Ascending aorta (tissue), 2 donors: ENCODE data around the gene CLEC18B. TPM values are rescaled to one million over a fixed set of nuclear protein-coding genes. Genes with fewer than 3 reads are reported as not detected.
A peak's percentile ranks its signal among the peaks of the same experiment; 100 is the strongest.
"Not testable (repeated sequence)": the region's sequence is repeated elsewhere in the genome, so short reads cannot be mapped to it uniquely, and the experiment has no call there.

Experiments
- DNase-seq, 2 donors: peaks; one replicate each; pipeline ENCODE4 v3.0.0-alpha.2; 2019; ENCODE audit warnings: low spot score in 2 of 2
- H3K27ac ChIP-seq, 2 donors: fragments of 200-600 bp; sonication (generic); one replicate each; pipeline ENCODE4 v1.5.1; 2016 to 2017; ENCODE audit warnings: mild to moderate bottlenecking in 1 of 2
- H3K27me3 ChIP-seq: fragments of 200-600 bp; sonication (generic); one replicate; pipeline ENCODE4 v1.5.1; 2017
- H3K36me3 ChIP-seq, 2 donors: fragments of 200-600 bp; sonication (generic); one replicate each; pipeline ENCODE4 v1.5.1; 2016
- H3K4me1 ChIP-seq, 2 donors: fragments of 200-600 bp; sonication (generic); one replicate each; pipeline ENCODE4 v1.5.1; 2016 to 2017; ENCODE audit warnings: mild to moderate bottlenecking in 1 of 2
- H3K4me3 ChIP-seq, 2 donors: fragments of 200-600 bp; sonication (generic); one replicate each; pipeline ENCODE4 v1.5.1; 2016 to 2017; ENCODE audit warnings: mild to moderate bottlenecking in 1 of 2
- H3K9me3 ChIP-seq, 2 donors: fragments of 200-600 bp; sonication (generic); one replicate each; pipeline ENCODE4 v1.5.1; 2016
- intact Hi-C: fragments of 100-400 bp; cut with DNase I; formaldehyde crosslinking; loops from one replicate; pipeline ENCODE4 v1.15.1; 2023
- total RNA-seq: library from RNA; depleted of rRNA; stranded (reverse); fragments of >200 nt; gene quantifications from one replicate; pipeline ENCODE4 v1.1.0, GENCODE V29; 2016
- TF ChIP-seq, protein P1 (sequence below), 3 experiments: fragments of 200-600 bp in 2 of 3; fragments of 450-650 bp in 1 of 3; sonication (generic) in 2 of 3; IDR thresholded peaks; one replicate each; pipeline ENCODE4 v1.5.1; 2016 to 2019; ENCODE audit warnings: antibody characterized with exemption in 3 of 3, mild to moderate bottlenecking in 1 of 3, moderate library complexity in 1 of 3

CLEC18B gene
- total RNA-seq, 1 donor from 2014 or later = not detected

DNA sequence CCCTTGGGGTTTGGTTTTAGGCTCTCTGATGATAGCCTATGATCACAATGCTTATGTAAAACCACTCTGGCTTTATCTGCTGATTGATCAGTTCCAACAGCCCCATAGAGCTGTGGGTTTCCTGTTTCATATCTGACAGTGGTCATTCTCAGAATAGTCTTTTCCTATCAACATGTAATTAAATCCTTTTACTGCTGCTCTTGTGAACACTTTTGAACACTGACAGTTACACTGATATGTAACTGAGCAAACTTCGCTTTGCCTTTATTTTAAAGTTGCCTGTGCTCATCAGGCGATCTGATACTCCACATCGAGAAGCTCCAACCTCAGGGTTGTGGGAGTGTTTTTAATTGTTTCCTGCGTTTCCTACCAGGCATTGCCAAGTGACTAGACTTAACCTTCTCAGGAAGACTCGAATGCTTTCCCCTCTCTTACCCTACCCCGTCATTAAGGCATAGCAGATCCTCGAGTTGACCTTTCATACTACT is 17.3 kb upstream of the CLEC18B start:
- Histone ChIP-seq H3K4me3 (no peak overlapping the region), H3K9me3 (no peaks in the 10 kb centered on the region), H3K27ac (no peak overlapping the region), H3K27me3 (no peaks in the 10 kb centered on the region), H3K36me3 (no peaks in the 10 kb centered on the region), H3K4me1 (no peaks in the 10 kb centered on the region)
- TF ChIP-seq, protein P1, sequence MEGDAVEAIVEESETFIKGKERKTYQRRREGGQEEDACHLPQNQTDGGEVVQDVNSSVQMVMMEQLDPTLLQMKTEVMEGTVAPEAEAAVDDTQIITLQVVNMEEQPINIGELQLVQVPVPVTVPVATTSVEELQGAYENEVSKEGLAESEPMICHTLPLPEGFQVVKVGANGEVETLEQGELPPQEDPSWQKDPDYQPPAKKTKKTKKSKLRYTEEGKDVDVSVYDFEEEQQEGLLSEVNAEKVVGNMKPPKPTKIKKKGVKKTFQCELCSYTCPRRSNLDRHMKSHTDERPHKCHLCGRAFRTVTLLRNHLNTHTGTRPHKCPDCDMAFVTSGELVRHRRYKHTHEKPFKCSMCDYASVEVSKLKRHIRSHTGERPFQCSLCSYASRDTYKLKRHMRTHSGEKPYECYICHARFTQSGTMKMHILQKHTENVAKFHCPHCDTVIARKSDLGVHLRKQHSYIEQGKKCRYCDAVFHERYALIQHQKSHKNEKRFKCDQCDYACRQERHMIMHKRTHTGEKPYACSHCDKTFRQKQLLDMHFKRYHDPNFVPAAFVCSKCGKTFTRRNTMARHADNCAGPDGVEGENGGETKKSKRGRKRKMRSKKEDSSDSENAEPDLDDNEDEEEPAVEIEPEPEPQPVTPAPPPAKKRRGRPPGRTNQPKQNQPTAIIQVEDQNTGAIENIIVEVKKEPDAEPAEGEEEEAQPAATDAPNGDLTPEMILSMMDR (IDR thresholded peaks at IDR 0.05) = no peak
- intact Hi-C loops = no loop called here
- no peak for DNase-seq

DNA sequence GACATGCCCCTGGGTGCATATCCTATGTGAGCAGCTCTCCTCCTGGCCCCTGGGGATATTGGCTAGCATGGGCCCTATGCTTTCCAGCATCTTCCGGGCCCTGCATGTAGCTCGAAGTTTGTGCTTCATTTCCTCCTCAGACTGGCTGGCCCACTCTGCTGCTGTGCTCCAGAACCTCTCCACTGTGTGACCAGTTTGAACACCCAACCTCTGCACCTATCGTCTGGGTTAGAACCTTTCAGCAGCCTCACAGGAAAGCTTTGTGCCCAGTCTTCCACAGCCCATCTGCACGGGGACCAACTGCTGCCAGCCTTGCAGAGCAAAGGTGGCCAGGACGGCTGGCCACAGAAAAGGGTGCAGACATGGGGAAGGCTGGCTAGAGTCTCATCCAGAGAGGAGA is 10.2 kb upstream of the CLEC18B start:
- no peak for DNase-seq
- H3K9me3 ChIP-seq = no peaks in the 10 kb centered on the region
- no peak overlapping the region for H3K27ac ChIP-seq
- intact Hi-C loops = loop anchor here (5.0 kb wide), 1 partner anchor 119 kb away; no protein-coding TSS in a partner anchor
- no peak overlapping the region for H3K4me3 ChIP-seq
- TF ChIP-seq, protein P1 (IDR thresholded peaks at IDR 0.05) = no peak
- H3K4me1 ChIP-seq = no peaks in the 10 kb centered on the region
- no peaks in the 10 kb centered on the region for H3K27me3 ChIP-seq
- H3K36me3 ChIP-seq = no peaks in the 10 kb centered on the region

DNA sequence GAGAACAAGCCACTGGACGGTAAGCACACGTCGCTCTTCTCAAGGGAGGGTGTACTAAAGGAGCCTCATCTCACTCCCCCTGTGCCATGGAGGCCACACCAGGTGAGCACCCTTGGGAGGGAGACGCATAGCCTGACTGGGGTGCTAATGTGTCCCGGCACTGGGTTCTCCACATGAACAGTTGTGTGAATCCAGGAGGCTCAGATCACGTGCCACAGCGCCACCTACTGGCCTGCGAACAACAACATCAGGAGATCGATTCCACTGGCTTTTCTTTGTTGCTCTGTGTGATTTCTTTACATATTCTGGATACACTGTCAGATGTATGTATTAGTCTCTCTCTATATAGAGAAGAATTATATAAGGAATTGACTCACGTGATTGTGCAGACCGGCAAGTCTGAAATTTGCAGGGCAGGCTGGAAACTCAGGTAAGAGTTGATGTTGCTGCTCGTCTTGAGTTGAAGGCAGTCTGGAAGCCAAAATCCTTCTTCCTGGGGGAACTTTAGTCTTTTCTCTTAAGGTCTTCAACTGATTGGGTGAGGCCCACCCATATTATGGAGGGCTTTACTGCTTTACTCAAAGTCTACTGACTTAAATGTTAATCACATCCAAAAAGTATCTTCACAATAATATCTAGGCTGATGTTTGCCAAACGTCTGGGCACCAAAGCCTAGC is 8.9 kb upstream of the CLEC18B start:
- not testable (repeated sequence) for H3K9me3 ChIP-seq, H3K27me3 ChIP-seq, H3K4me1 ChIP-seq, H3K36me3 ChIP-seq, H3K27ac ChIP-seq, H3K4me3 ChIP-seq
- peak in 1 of 2 donors; percentile 71 for DNase-seq
- TF ChIP-seq, protein P1 (IDR thresholded peaks at IDR 0.05) = peak; percentile 71 to 74 (median 72)
- intact Hi-C loops = loop anchor here (5.0 kb wide), 1 partner anchor 118 kb away; no protein-coding TSS in a partner anchor

DNA sequence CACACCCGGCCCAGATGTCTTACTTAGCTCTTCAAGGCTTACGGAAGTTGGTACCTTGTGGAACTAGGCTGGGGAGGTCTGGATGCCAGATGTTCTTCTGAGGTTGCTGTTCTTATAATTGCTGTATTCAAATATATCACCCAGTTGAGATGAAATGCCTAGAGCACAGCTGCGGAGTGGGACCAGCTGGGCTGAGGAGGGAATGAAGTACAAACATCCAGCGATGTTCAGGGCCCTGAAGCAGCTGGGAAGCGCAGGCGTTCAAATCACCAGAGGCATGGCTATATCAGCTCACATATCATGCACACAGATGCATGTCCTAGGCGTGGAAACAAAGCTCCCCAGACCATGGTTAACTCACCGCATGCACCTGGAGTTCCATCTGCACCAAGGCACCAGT is 7.2 kb upstream of the CLEC18B start:
- DNase-seq, H3K27me3 ChIP-seq, intact Hi-C loops, H3K27ac ChIP-seq, H3K9me3 ChIP-seq, H3K4me3 ChIP-seq, H3K4me1 ChIP-seq, H3K36me3 ChIP-seq: not testable (repeated sequence)

DNA sequence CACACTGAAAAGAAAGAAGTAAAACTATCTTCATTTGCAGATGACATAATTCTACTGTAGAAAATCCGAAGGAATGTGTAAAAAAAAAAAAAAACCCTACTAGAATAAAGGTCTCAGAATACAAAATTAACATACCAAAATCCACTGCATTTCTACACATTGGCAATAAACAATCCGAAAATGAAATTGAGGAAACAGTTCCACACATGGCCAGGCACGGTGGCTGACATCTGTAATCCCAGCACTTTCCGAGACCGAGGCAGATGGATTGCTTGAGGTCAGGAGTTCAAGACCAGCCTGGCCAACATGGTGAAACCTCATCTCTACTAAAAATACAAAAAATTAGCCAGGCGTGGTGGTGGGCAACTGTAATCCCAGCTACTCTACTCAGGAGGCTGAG is 4.5 kb upstream of the CLEC18B start:
- H3K27ac ChIP-seq, H3K4me3 ChIP-seq, H3K4me1 ChIP-seq, DNase-seq, H3K27me3 ChIP-seq, H3K36me3 ChIP-seq, H3K9me3 ChIP-seq, intact Hi-C loops: not testable (repeated sequence)

DNA sequence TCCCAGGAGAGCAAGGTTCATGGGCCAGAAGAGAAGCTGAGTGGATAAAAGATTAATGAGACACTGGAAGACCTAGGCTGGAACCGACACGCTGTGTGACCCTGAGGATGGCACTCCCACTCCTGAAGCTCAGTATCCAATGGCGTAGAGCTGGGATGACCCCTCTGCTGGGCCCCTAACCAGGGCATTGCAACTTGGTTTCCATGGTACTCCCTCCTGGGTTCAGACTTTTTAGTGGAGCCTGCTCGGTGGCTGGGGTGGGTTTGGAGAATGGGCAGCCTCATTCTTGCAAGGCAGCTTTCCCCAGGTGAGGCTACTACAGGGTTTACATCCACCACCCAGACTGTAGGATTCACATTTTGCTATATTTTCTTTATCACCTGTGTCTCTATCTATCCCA is 2.4 kb upstream of the CLEC18B start:
- H3K27me3 ChIP-seq, H3K4me3 ChIP-seq, H3K9me3 ChIP-seq, H3K4me1 ChIP-seq, H3K27ac ChIP-seq, DNase-seq, intact Hi-C loops, H3K36me3 ChIP-seq: not testable (repeated sequence)

DNA sequence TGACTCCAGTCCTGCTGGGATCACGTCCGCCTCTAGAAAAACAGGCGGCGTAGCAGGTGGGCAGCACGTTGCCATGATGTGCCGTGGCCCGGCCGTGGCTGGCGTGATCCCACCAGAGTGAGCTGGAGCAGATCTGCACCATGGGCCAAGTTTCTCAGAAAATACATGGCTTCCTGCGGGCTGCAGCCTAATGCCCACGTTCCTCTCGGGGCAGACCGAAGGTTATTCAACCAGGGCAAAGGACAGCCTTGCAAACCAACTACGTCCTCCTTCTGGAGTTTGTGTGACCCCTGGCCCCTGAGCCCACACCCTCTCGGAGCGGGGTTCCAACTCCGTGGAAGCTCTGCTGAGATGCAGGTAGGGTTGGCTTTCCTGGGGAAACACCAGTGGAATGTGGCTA is 808 bp upstream of the CLEC18B start:
- intact Hi-C loops, H3K4me3 ChIP-seq, H3K9me3 ChIP-seq, H3K27ac ChIP-seq, H3K36me3 ChIP-seq, H3K27me3 ChIP-seq, H3K4me1 ChIP-seq, DNase-seq: not testable (repeated sequence)

DNA sequence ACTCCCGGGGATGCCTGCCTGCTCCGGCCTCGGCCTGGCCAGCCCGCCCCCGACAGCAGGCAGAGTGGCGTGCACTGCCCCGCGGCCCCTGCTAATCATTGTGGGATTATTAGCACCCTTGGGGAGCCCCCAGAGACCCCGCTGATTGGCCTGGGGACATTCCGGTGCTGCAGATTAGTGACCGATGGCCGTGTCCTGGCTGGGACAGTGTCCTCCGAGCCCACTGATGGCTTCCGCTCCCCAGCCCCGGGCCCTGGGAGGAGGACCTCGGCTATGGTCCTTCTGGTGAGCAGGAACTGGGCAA is 156 bp upstream of the CLEC18B start:
- H3K4me3 ChIP-seq, H3K36me3 ChIP-seq, H3K9me3 ChIP-seq, intact Hi-C loops, H3K27me3 ChIP-seq, H3K4me1 ChIP-seq, H3K27ac ChIP-seq, DNase-seq: not testable (repeated sequence)

DNA sequence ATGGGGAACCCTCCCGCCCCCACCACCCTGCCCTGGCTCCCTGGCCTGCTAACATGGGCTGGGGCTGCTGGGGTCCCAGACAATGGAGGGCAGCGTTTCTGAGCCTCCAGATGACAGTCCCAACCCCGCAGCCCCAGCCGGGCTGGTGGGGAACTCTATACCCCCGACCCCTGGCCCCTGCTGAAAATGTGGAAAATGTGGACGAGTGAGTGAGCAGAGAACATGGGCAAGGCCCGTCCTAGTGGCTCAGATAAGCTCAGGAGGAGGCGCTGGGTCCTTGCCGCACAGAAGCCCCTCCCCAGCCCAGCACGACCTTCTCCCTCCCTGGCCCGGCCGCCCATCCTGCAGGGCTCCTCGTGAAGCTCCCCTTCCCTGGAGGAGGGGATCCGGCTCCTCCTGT is 1.5 kb downstream of the CLEC18B start:
- H3K27me3 ChIP-seq, intact Hi-C loops, H3K27ac ChIP-seq, H3K36me3 ChIP-seq, H3K4me3 ChIP-seq, DNase-seq, H3K9me3 ChIP-seq, H3K4me1 ChIP-seq: not testable (repeated sequence)

DNA sequence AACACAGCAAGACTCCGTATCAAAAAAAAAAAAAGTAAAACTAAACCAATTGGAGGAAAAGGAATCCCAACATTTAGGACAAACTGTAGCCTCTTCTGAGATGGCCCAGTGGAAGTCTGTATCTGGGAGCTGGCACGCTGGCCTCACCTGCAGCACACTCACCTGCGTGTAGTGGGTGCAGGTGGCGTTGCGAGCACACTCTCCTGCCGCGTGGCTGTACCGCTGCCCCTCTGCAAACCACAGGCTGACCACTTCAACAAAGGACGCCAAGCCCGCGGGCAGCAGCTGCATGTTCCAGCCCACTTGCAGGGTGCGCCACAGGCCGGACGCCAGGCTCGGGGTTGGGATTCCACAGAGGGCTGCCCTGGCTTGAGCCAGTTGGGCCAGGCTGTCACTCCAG is 3.4 kb downstream of the CLEC18B start:
- DNase-seq, H3K4me3 ChIP-seq, H3K36me3 ChIP-seq, H3K9me3 ChIP-seq, H3K4me1 ChIP-seq, H3K27me3 ChIP-seq, intact Hi-C loops, H3K27ac ChIP-seq: not testable (repeated sequence)

DNA sequence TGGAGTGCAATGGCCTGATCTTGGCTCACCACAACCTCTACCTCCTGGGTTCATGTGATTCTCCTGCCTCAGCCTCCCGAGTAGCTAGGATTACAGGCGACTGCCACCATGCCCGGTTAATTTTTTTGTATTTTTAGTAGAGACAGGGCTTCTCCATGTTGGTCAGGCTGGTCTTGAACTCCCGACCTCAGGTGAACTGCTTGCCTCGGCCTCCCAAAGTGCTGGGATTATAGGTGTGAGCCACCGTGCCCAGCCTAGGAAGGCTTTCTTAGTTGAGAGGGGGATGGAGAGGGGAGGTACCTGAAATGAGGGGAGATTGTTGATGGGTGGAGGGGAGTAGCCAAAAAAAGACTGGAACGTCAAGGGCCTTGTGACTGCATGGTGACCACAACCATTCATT is 7.4 kb downstream of the CLEC18B start:
- H3K36me3 ChIP-seq, DNase-seq, H3K4me1 ChIP-seq, H3K27ac ChIP-seq, H3K9me3 ChIP-seq, H3K4me3 ChIP-seq, H3K27me3 ChIP-seq, intact Hi-C loops: not testable (repeated sequence)

DNA sequence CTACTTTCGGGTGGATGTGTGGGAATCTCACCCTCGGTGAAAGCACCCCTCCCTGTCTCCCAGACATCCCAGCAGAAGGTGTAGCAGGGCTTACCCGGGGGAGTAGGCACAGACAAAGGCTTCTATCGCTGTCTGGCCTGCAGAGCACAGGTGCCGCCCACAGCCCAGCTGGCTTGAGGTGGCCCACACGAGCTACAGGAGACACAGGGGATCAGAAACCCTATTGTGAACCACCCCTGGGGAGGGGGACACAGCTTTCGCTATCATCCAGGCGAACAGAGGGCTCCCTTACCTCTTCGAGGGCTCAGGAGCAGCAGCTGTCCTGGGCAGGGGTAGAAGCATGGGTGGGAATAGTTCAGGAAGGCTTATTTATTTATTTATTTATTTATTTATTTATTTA is 7.8 kb downstream of the CLEC18B start:
- H3K36me3 ChIP-seq, intact Hi-C loops, H3K9me3 ChIP-seq, H3K4me1 ChIP-seq, H3K4me3 ChIP-seq, H3K27me3 ChIP-seq, H3K27ac ChIP-seq: not testable (repeated sequence)
- DNase-seq = peak in 1 of 2 donors; percentile 42
